Measurements from ENCODE around the gene GRXCR1.
A peak's percentile ranks its signal among the peaks of the same experiment; 100 is the strongest.

The GRXCR1 gene

DNA sequence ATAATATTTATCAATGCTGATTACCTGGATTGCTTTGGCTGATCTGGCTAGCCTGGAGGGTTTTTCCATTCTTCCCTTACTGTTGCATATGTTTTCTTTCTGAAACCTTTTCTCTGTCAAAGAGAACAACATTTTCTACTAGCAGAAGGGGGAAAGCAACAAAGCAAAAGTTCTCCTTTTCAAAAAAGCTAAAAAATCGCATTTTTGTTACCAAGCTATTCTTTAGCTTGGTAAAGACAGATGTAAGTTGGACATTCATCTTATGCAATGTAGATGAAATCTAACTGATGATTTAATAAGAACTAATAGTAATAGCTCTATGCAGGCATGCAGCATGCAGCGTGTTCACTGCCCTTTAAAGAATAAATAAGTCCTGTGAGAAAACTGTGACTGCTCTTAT, at the start of gene GRXCR1:
GRXCR1 (plus strand) TSS at position 301 of the 400 bp plus-strand sequence. CDS start 554 bp downstream, outside the sequence.
- no peak for DNase-seq

DNA sequence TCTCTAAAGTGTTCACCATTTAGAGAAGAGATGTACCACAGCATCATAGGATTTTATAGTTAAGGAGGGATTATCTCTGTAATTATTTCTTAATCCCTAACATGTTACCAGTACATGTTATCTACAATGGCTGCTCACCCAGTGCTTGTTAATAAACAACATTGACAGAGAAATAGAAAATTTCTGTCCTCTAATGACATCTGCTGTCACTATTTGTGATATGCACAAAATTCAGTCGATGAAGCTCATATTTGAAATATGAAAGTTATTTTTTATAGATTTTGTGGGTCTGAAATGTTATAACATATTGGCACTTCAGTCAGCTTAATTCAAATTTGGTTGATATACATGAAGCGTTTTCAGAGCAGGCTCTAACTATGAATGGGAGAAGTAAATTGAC, 48.8 kb upstream of the GRXCR1 start:
- no peak for DNase-seq

DNA sequence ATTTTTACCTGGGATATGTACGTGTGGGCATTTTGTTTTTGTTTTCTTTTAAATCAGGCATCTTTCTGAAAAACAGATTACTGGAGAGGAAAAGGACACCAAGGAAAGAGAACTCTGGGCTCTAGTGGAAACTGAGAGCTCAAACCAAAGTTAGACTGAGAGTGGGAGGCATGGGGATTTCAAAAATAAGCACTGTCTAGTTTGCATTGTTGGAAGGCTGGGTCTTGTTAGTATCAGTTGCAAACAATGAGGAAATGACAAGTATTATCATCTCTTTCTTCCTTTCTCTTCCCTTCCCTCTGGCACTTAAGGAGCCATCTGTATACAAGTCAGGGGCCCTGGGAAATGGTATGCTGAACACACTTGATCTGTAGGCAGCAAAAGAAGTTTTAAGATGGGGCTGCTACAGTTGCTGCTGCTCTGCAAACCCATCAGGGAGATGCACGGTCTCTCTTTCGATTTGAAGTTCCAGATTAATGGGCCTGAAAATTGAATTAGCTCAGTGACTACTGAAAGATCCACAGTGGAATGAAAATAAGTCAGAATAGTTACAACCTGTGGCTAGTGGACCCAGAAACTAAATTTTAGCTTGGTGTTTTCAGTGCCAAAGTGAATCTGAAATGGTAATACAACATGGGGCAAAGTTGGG, 48.0 kb upstream of the GRXCR1 start:
- no peak for DNase-seq

DNA sequence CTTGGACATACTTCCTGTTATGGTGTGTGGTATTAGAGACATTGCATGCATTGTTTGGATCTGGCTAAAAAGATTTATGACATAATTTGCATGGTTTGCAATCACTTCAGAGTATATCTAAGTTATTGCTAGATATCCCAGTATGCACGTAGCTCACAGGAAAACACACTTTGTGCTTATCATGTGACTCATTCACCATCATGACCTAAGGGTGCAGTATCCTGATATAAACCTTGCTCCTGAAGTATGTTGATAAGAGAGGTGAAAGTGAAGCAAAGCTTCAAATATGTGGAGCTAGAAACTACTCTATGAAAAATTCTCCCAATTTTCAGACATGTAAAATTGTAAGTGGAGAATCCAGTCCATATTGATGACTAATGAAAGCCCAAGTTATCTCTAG, 46.9 kb upstream of the GRXCR1 start:
- no peak for DNase-seq

DNA sequence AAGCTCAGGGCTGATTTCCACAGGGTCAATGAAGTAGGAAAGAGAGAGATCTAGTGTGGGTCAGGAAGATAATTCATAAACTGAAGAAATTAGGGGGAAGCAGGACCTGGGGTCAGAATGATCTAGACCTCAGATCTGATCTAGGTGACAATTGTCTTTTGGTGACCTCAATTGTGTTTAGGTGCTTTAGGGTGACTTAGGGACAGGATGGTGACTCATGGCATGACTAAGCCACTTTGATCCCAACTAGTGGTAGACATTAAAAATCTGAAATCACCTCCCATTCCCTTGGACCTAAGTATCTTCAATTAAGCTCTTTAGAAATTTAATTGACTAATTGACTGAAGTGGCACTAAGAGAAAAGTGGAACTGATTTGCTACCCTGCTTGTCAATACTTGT, 36.7 kb upstream of the GRXCR1 start:
- no peak for DNase-seq

DNA sequence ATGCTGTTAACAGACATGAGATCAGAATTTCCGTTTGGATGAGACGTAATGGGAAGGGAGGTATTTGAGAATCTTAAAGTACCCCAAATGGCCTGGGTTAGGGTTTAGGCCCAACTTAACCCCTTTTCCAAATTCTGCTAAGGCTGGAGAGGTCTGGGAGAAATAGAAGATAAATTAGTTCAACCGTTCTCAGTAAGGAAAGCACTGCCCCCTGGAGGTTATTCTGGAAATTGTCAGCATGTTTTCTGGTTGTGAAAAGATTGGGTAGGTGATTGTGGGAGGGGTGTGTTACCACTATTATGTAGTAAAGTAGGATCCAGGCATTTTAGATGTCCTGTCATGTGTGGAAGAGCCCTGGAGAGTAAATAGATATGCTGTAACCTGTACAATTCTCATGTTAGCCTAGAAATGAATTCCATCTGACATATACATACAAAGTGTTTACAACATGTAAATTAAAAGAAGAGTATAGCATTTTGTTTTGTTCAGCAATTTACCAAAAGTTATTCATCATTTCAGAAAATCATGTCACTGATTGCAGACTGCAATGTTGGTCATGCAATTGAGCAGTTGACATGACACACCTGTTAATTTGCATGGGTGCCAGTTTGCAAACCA, 26.8 kb upstream of the GRXCR1 start:
- DNase-seq = peak; percentile 38

DNA sequence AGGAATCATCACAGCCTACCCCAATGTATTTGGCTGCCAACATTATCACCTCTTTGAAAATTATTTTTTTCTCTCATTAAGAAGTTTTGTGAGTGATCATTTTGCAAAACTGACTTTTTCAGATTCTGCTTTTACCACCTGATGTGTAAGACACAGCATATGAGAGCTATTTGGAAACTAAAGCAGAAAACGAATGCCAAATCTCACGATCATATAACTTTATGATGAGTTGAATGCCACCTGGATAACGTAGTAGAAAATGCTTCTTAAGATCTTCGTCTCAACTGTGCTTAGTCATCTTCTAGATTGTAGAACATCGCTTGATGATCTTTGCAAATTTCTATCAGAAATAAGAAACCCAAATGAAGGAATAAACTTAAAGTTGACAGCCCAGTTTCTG, 21.3 kb upstream of the GRXCR1 start:
- DNase-seq = no peak

DNA sequence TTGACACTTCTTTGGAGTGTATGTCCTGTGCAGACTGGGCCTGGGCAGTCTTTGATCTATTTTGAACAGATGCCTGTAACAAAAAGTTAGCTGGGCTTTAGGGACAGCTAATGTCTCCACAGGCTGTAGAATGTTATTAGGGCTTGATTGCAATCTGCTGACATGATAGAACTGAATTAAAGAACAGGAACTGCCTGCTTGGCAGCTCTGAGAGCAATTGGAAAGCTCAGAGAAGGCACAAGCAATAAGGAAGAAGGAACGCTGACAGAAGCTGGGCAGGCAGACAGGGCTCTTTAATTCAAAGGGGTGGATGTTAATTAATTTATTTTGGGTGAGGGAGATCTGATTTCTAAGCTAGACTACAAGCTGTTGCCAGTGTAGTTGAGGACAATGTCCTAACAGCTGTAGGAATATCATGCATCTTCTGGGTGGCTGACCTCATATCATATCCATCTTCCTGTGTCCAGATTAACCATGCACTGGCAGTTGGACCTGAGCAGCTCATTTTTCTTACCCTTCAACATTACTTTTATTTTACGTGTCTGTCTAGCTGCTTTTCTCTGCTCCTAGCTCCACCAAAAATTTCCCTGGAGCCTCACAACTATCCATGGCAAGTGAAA, 20.7 kb upstream of the GRXCR1 start:
- no peak for DNase-seq

DNA sequence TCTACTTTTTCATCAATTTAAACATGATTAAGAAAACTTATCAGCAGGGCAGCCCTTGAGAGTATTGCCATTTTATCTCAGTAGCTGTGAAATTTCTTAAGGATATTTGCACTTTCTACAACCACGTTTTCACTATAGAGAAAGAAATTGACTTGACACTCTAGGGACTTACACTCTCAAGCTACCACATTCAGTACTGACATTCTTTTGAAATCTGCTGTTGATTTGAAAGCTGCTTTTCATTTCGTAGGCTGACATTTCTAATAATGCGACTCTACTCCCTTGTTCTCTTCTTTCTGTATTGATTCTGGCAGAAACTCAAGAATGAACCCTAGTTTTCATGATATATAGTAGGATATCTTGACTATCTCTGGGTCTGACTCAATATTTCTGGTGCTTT, 13.7 kb upstream of the GRXCR1 start:
- no peak for DNase-seq

DNA sequence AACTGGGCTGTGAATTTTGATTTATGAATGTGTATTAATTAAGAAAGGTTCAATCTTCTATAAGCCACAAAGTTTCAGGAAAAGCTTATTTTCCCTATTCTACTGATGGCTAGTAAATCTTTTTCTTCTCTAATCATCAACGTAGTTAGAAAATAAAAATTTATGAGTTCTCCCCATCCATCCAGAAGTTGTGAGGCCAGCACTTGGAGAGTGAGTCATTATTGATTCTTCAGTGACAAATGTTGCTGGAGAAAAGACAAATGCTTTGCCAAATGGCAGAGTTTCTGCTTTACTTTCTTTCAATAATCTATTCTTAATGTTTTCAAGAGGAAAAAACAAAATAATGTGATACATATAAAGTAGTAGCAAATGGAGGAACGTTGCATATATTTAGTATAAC, 11.3 kb upstream of the GRXCR1 start:
- DNase-seq = no peak

DNA sequence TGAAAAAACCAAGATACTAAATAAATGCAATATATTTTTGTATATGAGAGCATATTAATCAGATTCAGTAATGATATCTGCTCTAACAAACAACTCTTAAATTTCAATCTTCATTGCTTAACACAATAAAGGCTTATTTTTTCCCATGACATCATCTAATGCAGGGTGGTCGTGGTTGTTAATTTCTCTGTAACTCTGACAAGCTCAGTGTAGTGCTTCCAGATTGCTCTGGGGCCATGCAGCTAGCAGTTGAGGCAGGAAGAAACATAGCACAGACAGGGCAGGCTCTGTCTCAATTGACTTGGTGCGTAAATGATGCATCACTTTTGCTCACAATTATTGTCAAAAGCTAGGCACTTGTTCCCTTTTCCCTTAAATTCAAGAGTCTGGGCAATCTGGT, 869 bp upstream of the GRXCR1 start:
- no peak for DNase-seq

DNA sequence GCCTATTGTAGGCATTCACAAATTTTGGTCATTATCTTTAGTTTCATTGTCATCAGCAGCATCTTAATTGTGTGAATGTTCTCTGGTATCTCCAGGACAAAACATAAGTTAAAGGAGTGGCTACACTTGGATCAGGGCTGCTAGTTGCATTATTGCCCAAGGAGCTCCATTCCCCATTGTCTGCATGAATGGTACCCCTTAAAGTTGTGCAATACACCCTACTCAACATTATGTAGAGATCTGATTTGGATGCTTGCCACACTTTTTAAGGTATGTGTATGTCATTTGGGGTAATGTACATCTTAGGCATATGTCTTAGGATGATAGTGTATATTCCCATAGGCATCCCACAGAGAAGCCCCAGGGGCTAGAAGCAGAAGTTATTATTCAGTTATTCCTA, 2.9 kb downstream of the GRXCR1 start:
- DNase-seq = no peak

DNA sequence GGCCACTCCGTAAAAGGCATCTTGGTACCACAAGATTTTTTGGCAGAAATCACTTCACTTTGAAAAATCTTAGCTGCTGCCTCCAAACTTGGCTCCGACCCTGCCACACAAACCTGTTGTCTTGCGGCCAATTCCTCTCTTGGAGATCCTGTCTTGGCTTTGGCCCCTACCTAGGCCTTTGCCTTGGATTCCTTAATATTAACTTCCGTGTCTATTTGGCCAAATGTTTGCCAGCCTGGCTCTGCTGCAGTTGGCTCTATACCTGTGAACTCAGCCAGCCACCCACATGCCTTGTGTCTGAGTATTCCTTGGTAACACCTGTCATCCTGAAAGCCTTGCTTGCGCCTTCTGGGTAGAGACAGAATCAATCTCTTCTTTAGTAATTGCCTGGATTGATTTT, 12.5 kb downstream of the GRXCR1 start:
- DNase-seq = no peak

DNA sequence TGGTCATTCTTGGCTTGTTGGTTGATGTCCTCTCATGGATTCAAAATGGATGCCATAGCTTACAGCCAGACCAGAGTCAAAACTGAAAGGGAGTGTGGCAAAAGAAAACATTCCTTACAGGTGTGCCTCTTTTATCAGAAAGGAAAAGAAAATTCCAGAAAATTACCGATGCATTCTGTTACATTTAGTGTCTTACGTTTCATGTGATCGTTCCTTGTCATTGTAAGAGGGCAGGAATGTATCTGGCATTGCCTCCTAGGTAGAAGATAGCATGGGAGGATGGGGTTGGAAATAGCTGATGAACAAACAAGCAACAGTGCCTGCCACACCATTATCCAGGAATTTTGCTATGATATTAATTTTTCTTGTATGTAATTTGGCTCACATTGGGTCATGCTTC, 13.1 kb downstream of the GRXCR1 start:
- DNase-seq = no peak

DNA sequence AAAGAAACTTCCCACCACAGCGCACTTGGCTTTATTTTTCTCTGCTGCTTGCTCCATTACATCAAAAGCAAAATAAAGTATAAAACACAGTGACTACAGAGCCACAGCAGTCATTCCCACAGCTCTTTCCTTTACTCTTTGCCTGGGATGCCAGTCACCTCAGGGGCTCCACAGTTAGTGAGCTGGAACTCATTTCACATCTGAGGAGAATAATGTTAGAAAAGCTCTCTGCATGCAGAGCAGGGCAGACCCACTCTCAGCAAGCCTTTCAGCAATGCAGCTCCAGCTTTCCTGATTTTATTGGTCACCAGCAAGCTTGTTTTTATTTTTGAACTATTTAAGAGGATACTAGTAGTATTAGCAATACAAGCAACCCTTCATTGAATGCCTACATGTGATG, 13.8 kb downstream of the GRXCR1 start:
- no peak for DNase-seq

DNA sequence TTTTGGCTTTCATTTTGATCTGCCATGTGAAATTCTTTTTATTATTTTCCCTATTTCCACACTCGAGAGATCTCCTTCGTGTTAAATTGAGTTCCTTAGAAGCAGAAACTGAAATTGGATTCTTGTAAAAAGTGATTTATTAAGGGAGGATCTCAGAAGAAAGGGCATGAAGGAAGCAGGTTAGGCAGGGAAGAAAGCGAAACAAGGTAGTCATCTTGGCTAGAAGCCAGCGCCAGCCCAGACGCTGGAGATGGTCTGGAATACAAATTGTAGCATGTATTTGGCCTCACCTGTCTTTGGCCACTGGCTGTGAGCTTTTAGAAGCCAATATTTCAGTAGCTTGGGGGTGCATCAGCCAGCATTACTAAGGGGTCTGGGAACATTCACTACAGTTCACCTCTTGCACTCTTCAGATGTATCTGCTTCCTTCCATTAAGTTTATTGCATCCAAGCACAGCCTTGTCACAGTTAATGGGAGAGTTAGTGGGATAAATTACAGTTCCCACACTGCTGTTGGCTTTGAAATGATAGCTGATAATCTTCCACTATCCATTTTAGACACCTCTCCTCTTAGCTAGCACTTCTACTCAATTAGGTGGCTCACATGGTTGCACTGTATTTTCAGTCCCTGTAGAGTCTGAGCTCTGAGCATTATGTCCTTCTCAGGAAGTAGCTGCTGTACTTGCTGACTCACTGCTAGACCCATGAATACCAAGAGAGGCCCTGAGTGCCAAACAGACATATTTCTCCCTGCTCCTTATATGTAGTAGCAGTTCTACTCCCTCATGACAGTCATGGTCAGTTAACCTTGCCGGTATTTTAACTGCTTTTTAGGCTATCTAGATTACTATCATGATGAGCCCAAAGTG, 14.6 kb downstream of the GRXCR1 start:
- DNase-seq = no peak

DNA sequence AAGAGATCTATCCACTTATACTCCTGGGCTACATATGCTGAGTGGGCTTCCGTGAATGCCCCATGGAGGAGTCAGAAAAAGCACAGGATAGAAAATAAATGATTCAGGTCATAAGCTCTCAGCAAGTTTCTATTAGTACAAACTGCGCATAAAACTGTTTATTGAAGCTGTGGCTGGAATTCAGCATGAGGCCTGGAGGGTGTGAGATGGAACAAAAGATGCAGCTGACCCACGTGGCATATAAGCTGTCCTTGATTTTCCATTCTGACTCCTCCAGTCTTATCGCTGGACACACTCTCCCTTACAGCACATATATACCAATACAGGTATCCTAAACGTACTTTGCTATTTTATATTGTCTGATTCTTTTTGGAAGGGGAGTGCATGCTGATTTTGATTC, 17.9 kb downstream of the GRXCR1 start:
- no peak for DNase-seq

DNA sequence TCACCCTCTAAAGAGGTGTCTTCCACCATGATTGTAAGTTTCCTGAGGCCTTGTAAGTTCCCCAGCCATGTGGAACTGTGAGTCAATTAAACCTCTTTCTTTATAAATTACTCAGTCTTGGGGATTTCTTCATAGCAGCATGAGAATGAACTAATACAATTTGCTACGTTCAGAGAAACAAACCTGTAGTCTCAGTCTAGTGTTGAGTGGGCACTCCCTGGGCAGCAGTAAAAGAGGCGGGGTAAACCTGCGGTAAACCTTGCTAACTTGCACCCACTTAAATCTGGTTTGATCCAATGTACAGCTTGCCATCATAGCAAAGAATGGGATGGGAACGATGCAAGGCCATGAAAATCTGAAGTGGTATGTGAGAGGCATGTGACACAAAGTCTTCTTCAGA, 22.4 kb downstream of the GRXCR1 start:
- DNase-seq = no peak

DNA sequence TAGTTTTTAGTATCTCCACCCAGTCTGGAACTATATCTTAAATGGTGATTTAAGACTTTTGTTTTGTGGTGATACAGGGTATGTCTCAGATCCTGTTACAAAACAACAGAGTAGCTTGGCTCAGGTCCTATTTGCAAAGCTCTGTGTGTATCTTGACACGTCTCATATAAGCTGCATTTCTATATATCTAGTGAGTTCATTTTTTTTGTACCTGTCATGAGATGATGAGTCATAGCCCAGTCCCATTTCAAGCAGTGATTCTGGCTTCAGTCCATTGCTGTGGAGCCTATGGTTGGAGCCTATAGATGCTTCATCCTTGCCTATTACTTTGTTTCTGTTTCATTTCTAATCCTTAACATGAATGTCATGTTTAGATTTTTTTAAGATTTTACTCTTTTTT, 23.0 kb downstream of the GRXCR1 start:
- DNase-seq = no peak

DNA sequence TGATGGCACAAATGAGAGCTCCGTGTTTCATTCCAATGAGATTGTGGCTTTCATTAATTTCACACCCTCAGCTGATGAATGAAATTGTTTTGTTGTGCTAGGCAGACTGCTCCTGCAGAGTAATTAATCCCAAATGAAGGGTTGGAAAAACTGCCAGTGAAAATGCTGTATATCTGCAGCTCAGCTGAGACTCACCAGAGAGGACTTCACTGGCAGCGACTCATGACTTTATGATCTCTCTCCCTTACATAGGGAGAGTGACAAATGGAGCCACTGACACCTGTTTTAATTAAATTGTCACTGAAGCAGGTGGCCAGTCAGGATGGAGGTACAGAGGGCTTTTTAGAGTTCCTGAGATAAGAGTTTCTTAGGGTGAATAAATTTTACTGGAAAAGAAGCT, 24.8 kb downstream of the GRXCR1 start:
- DNase-seq = no peak

DNA sequence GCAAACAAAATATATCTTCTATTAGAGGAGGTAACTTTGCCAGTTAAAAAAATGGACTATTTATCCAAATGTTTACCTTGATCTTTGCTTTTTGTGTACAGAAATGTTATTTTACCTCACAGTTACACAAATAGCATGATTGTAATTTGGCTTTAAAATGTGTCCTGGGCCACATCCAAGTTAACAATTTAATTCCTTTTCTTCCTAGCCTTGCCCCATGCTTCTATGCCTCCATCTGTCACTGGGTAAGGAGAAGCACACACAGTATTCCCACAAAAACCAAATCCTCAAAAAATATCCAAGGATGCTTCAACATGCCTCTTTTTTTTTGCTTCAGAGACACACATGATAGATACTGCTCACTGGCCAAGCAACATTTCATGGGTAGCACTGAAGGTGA, 30.9 kb downstream of the GRXCR1 start:
- DNase-seq = no peak

DNA sequence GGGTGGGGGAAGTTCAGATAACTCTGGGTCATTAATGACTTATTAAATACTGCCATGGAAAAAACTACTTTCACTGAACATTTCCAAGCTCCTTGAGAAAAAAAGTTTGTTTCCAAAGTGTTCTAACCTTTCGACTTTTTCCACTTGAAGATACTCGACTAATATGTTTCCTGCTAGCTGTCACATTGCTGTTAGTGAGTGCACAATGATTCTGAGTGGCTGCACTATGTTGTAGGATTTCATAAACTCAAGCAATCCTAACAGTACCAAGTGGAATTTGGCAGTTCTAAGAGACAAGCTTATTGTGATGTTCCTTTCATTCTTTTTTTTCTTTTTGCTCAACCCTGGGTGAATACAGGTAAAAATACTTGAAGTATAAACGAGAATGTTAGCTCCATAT, 33.4 kb downstream of the GRXCR1 start:
- DNase-seq = no peak

DNA sequence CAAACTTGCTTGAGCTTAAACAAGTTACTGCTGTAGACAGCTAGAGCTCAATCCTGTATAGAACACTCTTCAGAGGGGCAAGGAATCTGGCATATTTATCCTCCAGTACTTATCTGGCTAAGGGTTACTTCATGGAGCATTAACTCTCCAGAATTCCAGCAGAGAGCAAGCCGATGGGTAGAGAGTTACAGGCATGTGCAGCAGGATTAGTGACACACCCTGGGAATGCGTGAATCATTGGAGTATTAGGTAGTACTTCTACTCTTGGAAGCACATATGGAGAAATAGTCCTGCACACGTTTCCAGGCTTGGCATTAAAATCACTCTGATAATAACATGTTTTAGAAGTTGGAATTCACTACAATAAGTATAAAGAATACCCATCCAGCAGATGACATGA, 35.4 kb downstream of the GRXCR1 start:
- no peak for DNase-seq

DNA sequence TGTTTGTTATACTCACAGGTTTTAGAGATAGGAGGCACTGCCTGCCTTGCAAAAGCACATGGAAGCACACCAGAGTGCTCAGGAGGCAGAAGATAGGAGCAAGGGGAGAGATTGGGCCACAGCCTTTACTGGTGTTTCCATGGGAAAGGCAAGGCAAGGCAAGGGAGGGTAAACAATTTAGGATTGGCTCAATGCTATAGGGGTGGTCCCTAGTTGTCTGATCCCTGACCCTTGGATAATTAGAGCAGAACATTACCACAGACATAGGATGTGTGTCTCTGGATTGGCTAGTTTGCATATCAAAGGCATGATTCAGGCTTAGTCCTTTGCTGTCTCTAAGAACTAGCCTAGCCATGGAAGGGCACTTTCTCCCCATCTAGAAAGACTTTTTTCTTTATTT, 36.1 kb downstream of the GRXCR1 start:
- DNase-seq = no peak

Measured in MV-4-11 (cell line).